Measurements from ENCODE around the gene MED9.

DNA sequence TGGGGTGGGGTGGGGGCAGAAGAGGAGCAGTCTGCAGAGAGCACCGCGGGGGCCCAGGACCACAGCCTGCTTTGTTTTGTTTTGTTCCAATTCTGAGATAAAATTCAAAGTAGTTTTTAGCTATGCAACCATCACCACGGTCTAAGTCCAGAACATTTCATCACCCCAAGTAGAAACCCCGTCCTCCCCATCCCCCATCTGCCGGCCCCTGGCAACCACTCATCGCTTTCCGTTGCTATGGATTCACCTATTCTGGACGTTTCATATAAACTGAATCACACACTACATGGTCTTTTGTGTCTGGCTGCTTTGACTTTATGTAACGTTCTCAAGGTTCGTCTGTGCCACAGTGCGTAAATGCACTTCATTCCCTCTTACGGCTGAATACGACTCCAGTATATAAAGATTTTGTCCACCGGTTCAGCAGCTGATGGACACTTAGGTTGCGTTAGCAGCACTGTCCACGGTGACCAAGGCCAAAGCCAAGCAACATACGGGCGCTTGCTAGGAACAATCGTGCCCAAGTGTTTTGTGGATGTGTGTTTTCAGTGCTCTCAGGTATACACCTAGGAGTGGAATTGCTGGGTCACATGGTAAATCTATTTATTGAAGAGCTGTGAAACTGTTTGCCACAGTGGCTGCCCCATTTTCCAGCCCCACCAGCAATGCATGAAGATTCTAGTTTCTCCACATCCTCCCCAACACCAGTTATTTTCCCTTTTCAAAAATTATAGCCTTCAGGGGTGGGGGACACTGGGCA is 47.1 kb downstream of the MED9 start:
- TF ChIP-seq, protein P1, sequence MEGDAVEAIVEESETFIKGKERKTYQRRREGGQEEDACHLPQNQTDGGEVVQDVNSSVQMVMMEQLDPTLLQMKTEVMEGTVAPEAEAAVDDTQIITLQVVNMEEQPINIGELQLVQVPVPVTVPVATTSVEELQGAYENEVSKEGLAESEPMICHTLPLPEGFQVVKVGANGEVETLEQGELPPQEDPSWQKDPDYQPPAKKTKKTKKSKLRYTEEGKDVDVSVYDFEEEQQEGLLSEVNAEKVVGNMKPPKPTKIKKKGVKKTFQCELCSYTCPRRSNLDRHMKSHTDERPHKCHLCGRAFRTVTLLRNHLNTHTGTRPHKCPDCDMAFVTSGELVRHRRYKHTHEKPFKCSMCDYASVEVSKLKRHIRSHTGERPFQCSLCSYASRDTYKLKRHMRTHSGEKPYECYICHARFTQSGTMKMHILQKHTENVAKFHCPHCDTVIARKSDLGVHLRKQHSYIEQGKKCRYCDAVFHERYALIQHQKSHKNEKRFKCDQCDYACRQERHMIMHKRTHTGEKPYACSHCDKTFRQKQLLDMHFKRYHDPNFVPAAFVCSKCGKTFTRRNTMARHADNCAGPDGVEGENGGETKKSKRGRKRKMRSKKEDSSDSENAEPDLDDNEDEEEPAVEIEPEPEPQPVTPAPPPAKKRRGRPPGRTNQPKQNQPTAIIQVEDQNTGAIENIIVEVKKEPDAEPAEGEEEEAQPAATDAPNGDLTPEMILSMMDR (IDR thresholded peaks at IDR 0.05): no peak
- no peak for TF ChIP-seq POLR2A (IDR thresholded peaks at IDR 0.05)
